Fibroblast of lung (primary cell): ENCODE measurements around the gene SULT6B1. TPM values are rescaled to one million over a fixed set of nuclear protein-coding genes. Genes with fewer than 3 reads are reported as not detected.
"Not testable (repeated sequence)": the region's sequence is repeated elsewhere in the genome, so short reads cannot be mapped to it uniquely, and the experiment has no call there.

Experiments
- DNase-seq, 2 donors: peaks; one replicate each; pipeline versions ENCODE4 v3.0.0 to v3.0.0-alpha.2; 2010; ENCODE audit warnings: low read depth in 2 of 2
- H2AFZ ChIP-seq: 2 replicates; pipeline ENCODE4 v1.5.1; 2012; ENCODE audit warnings: low read length, control low read depth, inconsistent platforms
- H3K27ac ChIP-seq: 2 replicates; pipeline ENCODE4 v1.5.1; 2011; ENCODE audit warnings: low read length, control low read depth; ENCODE audit not compliant: insufficient read depth
- H3K27me3 ChIP-seq: 2 replicates; pipeline ENCODE4 v1.5.1; 2011; ENCODE audit warnings: mild to moderate bottlenecking, low read length; ENCODE audit not compliant: control insufficient read depth, insufficient read depth
- H3K36me3 ChIP-seq: 2 replicates; pipeline ENCODE4 v1.5.1; 2011; ENCODE audit warnings: low read length; ENCODE audit not compliant: control insufficient read depth, insufficient read depth
- H3K4me1 ChIP-seq: 2 replicates; pipeline ENCODE4 v1.5.1; 2011; ENCODE audit warnings: low read length; ENCODE audit not compliant: control insufficient read depth, insufficient read depth; ENCODE audit errors: extremely low read depth
- H3K4me2 ChIP-seq: 2 replicates; pipeline ENCODE4 v1.5.1; 2011; ENCODE audit warnings: low read length, control low read depth; ENCODE audit not compliant: insufficient read depth; ENCODE audit errors: extremely low read depth
- H3K4me3 ChIP-seq, 4 experiments: fragments of 200-600 bp in 1 of 4; sonication (generic) in 1 of 4; replicated peaks in 1 of 4; 2 replicates each; pipeline ENCODE4 v1.5.1; 2011 to 2016; ENCODE audit warnings: low read length in 4 of 4, low read depth in 3 of 4, mild to moderate bottlenecking in 3 of 4, control low read depth in 2 of 4, inconsistent platforms in 1 of 4, mixed read lengths in 1 of 4; ENCODE audit not compliant: insufficient read depth in 1 of 4; ENCODE audit errors: control extremely low read depth in 1 of 4
- H3K79me2 ChIP-seq: 2 replicates; pipeline ENCODE4 v1.5.1; 2012; ENCODE audit warnings: mild to moderate bottlenecking, low read length, inconsistent platforms; ENCODE audit not compliant: control insufficient read depth, insufficient read depth
- H3K9ac ChIP-seq: 2 replicates; pipeline ENCODE4 v1.5.1; 2011; ENCODE audit warnings: mild to moderate bottlenecking, low read length, control low read depth; ENCODE audit not compliant: insufficient read depth
- H3K9me3 ChIP-seq: 2 replicates; pipeline ENCODE4 v1.5.1; 2012; ENCODE audit warnings: low read depth, low read length; ENCODE audit not compliant: control insufficient read depth, insufficient read depth
- H4K20me1 ChIP-seq: 2 replicates; pipeline ENCODE4 v1.5.1; 2011; ENCODE audit warnings: low read length; ENCODE audit not compliant: control insufficient read depth, insufficient read depth; ENCODE audit errors: extremely low read depth
- EZH2 ChIP-seq: IDR thresholded peaks from 2 replicates; pipeline ENCODE4 v1.5.1; 2012; ENCODE audit warnings: low read length, control low read depth, mild to moderate bottlenecking; ENCODE audit errors: missing control alignments
- polyA plus RNA-seq, 2 donors: library from polyadenylated mRNA; depleted of rRNA in 1 of 2; stranded (reverse) in 1 of 2; unstranded in 1 of 2; fragments of >200 nt; gene quantifications; 2 replicates each; pipeline ENCODE4 v1.2.1, GENCODE V29; 2011 to 2012; ENCODE audit warnings: missing spikeins in 1 of 2
- total RNA-seq: library from RNA; depleted of rRNA; stranded (reverse); fragments of >200 nt; gene quantifications from 2 replicates; pipeline ENCODE4 v1.2.1, GENCODE V29; 2014
- TF ChIP-seq, protein P1 (sequence below), 2 donors: IDR thresholded peaks in 1 of 2; conservative IDR thresholded peaks in 1 of 2; 1 replicate in 1 of 2; 2 replicates in 1 of 2; pipeline ENCODE4 v1.5.1; 2011 to 2012; ENCODE audit warnings: low read length in 2 of 2, control low read depth in 1 of 2, inconsistent platforms in 1 of 2, low read depth in 1 of 2, mild to moderate bottlenecking in 1 of 2

Gene SULT6B1
- total and polyA plus RNA-seq, 2 donors (not counting 1 experiment from before 2014, with no cell fraction given) = not detected

DNA sequence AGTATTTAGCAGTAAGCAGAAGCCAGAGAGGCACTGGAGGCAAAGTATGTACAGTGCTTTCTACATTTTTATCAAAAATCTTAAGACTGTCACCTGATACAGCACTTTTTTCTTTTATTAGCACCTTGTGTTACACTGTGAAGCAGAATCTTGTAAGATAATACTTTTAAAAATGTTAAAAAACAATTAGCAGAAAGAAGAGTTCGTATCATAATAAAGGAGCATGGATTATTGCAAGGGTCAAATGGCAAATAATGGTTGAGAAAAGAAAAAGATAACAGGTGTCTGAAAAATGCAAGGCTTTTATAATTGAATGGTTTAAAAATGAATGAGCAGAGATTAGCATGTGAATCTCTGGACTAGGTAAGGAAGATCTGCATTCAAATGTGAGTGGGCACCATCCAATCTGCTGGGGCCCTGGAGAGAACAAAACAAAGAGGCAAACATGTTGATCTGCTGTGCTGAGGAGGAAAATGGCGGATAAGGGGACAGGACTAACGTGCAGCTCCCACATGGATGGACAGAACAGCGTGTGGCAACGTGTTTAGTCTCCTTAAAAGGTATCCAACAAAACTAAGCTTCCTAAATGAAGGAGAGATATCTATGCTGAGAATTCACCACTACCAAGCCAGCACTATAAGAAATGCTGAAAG, 17.3 kb upstream of the SULT6B1 start:
- no peak for DNase-seq
- no peaks in the 10 kb centered on the region for H4K20me1 ChIP-seq
- H2AFZ ChIP-seq = no peak overlapping the region
- H3K4me2 ChIP-seq = no peak overlapping the region
- H3K4me1 ChIP-seq = no peaks in the 10 kb centered on the region
- H3K27me3 ChIP-seq = no peaks in the 10 kb centered on the region
- TF ChIP-seq, protein P1, sequence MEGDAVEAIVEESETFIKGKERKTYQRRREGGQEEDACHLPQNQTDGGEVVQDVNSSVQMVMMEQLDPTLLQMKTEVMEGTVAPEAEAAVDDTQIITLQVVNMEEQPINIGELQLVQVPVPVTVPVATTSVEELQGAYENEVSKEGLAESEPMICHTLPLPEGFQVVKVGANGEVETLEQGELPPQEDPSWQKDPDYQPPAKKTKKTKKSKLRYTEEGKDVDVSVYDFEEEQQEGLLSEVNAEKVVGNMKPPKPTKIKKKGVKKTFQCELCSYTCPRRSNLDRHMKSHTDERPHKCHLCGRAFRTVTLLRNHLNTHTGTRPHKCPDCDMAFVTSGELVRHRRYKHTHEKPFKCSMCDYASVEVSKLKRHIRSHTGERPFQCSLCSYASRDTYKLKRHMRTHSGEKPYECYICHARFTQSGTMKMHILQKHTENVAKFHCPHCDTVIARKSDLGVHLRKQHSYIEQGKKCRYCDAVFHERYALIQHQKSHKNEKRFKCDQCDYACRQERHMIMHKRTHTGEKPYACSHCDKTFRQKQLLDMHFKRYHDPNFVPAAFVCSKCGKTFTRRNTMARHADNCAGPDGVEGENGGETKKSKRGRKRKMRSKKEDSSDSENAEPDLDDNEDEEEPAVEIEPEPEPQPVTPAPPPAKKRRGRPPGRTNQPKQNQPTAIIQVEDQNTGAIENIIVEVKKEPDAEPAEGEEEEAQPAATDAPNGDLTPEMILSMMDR (conservative IDR thresholded peaks at IDR 0.05 in 1 of 2, IDR thresholded peaks at IDR 0.05 in 1 of 2; ENCODE audit: low read depth in 1 of 2, low read length in 2 of 2) = no peak
- no peak for TF ChIP-seq EZH2
- no peak overlapping the region for H3K4me3 ChIP-seq
- no peaks in the 10 kb centered on the region for H3K9me3 ChIP-seq
- H3K27ac ChIP-seq = no peak overlapping the region
- peaks cover 6% of the 10 kb centered on the region for H3K36me3 ChIP-seq
- H3K9ac ChIP-seq = no peak overlapping the region
- peaks cover 10% of the 10 kb centered on the region for H3K79me2 ChIP-seq

DNA sequence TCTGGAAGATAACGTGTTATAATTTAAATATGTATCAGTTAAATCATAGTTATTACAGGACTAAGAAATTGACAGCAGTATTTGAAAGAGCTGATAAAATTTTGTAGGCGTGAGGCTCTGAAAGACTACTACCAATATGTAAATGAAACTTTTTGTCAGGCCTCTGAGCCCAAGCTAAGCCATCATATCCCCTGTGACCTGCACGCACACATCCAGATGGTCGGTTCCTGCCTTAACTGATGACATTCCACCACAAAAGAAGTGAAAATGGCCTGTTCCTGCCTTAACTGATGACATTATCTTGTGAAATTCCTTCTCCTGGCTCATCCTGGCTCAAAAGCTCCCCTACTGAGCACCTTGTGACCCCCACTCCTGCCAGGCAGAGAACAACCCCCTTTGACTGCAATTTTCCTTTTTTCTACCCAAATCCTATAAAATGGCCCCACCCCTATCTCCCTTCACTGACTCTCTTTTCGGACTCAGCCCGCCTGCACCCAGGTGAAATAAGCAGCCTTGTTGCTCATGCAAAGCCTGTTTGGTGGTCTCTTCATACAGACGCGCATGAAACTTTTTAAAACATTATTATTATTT, 16.7 kb upstream of the SULT6B1 start:
- not testable (repeated sequence) for H3K36me3 ChIP-seq, H3K27me3 ChIP-seq
- H3K79me2 ChIP-seq = peaks cover 13% of the 10 kb centered on the region

DNA sequence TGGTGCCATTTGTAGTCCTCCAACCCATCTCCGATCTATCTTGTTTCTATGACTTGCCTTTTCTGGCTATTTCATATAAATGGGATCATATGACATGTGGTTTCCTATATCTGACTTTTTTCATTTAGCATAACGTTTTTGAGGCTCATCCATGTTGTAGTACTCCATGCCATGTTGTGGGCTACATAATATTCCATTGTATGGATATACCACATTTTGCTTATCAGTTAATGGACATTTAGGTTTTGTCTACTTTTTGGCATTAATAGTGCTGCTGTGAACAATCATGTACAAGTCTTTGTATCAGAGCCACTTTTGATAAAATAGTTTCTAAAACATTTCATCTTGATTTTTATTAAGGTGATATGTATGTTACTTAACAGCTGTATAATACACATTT, 15.2 kb upstream of the SULT6B1 start:
- Histone ChIP-seq H4K20me1 (no peaks in the 10 kb centered on the region), H3K36me3 (peaks cover 5% of the 10 kb centered on the region), H3K27ac (no peak overlapping the region), H3K79me2 (peaks cover 24% of the 10 kb centered on the region), H3K4me2 (no peak overlapping the region), H3K4me1 (no peaks in the 10 kb centered on the region), H3K9me3 (no peaks in the 10 kb centered on the region), H2AFZ (no peak overlapping the region), H3K4me3 (no peak overlapping the region), H3K9ac (no peak overlapping the region), H3K27me3 (no peaks in the 10 kb centered on the region)
- DNase-seq = no peak
- no peak for TF ChIP-seq EZH2
- TF ChIP-seq, protein P1 (conservative IDR thresholded peaks at IDR 0.05 in 1 of 2, IDR thresholded peaks at IDR 0.05 in 1 of 2; ENCODE audit: low read depth in 1 of 2, low read length in 2 of 2) = no peak

More for the DNA sequence above, 16.7 kb upstream of the SULT6B1 start:
- not testable (repeated sequence) for H3K4me3 ChIP-seq, H3K9me3 ChIP-seq, H2AFZ ChIP-seq, H3K4me1 ChIP-seq, H3K9ac ChIP-seq, H3K4me2 ChIP-seq, DNase-seq, H4K20me1 ChIP-seq, H3K27ac ChIP-seq
